Dermis blood vessel endothelial cell (primary cell): ENCODE measurements around the gene MAD1L1. TPM values are rescaled to one million over a fixed set of nuclear protein-coding genes. Genes with fewer than 3 reads are reported as not detected.

Experiments
- DNase-seq: peaks from one replicate; pipeline ENCODE4 v3.0.0; 2010
- total RNA-seq: library from RNA; depleted of rRNA; stranded (reverse); fragments of >200 nt; gene quantifications from 2 replicates; pipeline ENCODE4 v1.2.3, GENCODE V29; 2014

MAD1L1 gene
- total RNA-seq, 1 donor from 2014 or later = 53.3 TPM

DNA sequence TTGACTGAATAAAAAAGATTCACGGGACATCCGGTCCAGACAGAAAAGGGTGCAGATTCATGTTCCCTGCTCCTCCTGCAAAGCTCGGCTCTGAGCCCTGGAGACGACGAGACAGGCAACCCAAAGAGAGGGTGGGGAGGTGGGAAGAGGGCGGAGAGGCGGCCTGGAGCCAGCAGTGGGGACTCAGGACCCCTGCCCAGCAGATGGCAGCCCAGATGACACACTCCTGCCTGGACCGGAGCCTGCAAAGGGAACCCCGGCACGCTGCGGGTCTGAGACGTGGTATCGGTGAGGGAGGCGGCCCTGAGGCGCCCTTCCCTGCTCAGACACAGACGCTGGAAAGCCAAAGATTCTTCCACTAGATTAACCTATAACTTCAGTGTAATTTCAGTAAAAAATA is 311.9 kb downstream of the MAD1L1 start:
- DNase-seq = no peak

DNA sequence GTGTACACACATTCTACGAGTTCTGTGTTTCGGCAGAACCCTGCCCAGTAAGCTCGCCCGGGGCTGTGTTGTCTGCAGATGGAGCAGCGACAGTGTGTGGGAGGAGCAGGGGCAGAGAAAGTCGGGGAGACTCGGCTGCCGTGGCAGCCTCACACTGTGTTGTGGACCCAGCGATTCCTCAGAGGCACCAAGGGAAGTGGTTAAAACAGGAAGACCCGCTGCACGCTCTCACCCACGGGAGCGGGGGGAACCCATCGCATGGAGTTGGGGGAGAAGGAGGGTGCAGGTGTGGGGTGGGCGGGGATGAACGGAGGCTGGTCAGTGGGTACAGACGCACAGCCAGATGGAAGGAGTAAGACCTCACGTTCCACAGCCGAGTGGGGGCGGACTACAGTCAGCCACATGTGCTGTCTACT is 312.5 kb downstream of the MAD1L1 start:
- DNase-seq = no peak

DNA sequence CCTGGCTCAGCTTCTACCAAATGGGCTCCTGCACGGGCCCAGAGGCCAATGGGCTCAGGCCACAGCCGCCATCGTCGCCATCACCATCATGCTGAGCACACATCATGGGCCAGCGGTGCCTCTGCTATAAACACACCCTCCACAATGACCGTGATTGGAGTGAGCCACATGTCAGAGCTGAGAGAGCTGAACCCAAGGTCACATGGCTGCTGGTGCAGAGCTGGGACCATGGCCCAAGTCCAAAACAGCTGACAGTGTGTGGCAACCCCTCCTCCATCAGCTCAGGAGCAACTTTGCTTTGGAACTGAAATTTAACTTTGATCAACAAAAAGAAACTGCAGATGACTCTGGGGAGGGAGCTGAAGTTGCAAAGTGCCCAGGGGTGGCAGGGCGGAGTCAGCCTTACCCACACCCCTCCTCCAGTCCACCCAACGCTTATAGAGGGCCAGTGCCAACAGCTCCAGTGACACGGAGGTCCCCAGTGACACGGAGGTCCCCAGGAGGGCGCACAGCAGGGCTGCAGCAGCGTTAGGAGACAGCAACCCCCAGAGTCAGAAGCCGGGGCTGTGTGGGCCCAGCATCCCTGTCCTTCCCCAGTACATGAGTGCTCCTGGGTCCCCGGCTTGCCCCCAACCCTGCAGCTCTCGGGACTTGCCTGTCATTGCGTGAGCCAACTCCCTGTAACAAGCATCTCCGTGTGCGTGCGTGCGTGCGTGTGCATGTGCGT is 313.0 kb downstream of the MAD1L1 start:
- no peak for DNase-seq

DNA sequence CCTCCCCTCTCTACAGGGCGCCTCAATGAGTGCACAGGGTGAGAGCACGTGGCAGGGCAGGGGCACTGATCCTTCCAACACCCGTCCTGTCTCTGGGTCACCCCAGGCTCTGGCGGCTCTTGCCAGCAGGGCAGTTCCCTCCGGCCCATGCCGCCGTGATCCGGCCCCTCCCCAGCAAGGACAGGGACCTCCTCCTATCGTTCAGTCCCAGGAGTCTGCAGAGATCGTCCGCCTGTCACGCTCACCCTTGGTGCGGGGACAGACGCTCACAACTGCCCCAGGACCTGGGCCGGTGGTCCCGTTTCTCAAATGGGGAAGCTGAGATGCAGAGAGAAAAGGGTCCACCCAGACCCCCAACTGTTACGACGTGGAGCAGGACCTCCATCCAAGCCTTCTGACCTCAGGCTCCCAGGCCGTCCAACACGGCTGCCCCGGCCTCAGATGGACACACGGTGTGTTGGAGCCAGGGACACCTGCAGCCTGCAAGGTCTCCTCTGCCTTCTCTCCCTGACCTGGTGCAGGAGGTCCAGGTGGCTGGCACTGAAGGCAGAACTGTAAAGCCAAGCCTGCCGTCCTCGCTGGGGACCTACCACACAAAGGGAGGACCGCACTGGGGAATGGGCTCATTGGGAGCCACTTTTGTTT is 313.7 kb downstream of the MAD1L1 start:
- DNase-seq = no peak

DNA sequence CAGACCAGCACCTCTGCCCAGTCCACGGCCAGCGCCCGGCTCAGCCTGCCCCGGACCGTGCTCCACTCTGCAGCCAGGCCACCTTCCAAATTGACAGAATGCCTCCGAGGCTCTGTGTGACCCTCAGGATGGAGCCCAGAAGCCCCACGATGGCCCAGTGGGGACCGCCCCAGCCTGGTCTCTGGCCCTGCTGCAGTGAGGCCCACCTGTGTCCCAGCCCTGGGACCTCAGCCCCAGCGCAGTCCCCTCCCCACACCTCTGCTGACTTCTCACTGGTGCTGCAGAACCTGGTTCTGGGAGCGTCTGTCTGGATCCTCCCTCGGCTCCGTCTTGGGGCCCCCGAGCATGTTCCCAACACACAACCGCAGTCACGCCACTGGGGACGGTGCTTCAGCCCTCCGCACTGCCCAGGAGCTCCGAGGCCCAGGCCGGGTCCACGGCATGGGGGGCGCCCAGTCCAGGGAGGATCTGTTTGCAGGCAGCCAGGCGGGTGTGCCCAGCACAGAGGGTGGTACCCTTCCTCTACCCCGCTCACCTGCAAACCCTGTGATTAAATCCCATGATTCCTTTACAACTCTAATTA is 314.6 kb downstream of the MAD1L1 start:
- DNase-seq = no peak

DNA sequence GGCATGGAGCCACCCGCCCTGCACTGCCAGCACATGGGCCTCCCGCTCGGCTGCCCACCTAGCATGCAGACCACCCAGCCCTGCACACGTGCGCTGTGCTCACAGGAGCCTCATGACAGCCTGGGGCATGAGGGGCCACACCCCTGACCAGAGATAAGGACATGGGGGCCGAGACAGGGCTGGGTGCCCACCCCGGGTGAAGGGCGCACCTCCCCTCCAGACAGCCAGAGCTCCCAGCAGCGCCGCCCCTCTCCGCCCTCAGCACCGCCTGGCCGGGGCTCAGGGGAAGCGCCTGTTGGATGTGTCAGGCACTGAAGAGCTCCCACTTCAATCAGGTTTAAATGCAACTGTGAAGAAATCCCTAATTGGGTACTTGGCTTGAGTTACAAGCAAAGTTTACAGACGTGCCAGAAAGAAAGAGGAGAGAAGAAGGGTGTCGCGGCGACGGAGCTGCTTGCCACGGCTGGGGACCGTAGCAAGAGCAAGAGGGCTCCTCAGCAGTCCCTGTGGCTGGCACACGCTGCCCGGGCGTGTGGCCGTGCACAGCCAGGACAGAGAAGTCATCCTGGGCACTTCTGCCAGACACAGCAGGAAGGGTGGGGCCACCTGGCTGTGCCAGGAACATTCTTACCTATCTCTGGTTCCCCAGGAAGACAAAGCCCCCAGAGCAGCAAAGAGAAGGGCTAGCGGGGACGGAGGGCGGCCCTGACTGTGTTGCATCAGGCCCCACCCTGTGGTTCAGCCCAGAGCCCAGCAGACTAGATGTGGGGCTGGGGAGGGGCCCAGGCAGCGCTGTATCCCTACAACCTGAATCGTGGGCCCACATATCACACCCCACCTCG is 315.3 kb downstream of the MAD1L1 start:
- no peak for DNase-seq

DNA sequence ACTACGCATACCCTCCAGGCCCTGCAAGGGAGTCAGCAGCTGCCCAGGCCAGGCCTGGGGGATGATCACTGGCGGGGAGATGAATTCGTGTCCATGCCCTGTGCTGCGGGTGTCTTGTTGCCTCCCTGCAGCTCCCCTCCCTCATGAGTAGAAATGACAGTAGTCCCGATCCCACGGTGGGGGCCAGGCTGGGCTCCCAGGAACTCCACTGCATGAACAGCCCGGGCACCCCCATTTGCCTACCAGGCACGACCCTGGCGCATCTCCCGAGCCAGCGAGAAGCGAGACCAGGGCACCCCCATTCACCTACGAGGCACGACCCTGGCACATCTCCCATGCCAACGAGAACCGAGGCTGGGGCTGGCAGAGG is 316.2 kb downstream of the MAD1L1 start:
- no peak for DNase-seq

DNA sequence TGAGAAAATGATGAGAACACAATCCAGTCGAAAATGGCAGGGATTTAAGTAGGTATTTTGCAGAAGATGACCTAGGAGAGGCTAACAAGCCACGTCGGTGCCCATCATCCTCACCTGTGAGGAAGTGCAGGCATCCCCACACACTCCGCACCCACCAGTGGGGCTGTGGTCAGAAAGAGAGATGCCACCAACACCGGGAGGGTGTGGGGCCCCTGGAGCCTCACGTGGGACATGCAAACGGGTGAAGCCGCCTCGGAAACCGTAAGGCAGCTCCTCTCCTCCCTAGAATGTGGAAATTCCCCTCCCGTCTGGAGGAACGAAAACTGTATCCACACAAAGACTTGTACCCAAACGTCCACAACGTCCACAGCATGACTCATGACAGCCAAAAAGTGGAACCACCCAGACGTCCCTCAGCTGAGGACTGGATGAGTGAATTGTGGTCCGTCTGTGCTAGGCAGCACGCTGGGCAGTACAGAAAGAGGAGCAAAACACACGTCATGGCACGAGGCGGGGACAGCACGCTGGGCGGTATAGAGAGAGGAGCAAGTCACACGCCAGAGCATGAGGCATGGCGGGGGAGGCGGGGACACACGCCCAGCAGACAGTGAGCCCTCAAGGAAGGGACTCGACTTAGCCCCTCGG is 316.7 kb downstream of the MAD1L1 start:
- DNase-seq = no peak

DNA sequence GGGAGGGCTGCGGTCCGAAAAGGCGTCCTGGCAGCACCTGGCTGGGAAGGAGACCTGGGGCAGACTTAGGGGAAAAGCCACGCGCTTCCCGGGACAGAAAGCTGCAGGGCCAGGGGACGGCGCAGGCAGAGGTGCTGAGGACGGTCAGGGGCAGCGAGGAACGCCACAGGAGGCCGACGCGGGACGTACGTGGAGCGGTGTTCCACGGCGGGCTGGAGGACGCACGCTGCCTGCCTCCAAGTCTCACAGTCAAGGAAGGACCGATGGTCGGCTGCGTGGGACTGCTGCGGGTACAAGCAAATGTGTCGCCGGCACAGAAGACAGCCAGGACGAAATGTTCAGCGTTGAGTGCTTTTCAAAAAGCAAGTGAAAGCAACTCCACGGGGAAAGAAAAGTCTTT is 317.4 kb downstream of the MAD1L1 start:
- DNase-seq = no peak

DNA sequence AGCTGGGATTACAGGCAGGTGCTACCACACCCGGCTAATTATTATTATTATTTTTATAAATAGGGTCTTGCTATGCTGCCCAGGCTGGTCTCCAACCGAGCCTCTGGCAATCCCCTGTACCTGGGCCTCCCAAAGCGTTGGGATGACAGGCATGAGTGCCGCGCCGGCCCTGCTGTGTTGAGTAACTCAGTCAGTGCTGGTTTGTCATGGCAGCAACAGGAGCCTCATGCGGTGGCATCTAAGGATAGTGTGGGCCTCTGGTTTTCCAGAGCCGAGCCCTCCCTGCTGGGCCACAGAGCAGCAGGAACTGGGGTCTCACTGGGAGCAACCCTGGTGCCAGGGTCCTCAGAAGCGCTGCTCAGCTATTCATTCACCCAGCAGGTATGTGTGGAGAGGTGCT is 318.0 kb downstream of the MAD1L1 start:
- no peak for DNase-seq

DNA sequence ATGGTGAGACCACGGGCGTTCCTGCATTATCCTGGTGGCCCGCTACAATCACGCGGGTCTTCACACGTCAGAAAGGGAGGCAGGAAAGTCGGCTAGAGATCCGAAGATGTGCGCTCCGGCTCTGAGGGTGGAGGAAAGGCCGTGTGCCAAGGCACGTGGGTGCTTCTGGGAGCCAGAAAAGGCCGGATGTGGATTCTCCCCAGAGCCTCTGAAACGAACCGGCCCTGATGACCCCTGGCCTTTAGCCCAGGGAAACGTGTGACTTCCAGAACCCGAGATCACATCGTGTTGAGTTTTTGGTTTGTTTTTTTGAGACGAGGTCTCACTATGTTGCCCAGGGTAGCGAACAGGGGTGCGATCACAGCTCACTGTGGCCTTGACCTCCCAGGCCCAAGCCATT is 318.4 kb downstream of the MAD1L1 start:
- DNase-seq = no peak

DNA sequence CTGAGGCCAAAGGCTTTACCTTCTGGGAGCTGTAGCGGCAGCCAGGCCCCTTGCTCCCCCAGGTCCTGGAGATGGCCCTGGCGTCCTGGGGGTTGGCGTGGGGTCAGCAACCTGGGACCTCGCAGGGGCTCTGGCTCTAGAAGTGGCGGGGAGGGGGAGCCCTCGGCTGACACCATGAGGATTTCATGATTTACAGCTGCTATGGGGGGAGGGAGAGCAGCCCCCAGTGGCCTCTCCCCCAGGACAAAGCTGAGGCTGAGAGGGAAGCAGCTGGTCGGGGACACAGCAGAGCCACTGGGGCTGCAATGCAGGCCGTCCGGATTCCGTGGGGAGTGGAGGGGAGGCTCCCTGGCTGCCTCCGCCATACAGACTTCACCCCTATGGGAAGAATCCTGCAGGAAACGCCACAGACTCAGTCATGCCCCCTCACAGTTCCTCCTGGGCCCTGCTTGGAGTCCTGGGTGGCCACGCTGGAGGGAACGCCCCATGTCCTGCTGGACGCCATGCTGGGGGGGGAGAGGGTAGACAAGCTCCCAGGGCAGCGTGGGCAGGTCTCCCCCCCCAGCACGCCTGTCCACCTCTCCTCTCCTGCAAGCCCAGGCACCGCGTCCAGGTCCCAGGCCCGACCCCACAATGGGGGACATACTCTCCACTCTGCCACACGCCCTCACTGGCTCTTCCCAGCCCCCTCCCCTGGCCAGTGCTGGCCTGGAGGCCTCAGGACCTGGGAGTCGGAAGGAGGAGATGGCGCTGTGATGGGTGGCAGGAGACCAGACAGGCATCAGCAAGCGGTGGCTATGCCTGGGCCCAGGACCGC is 319.1 kb downstream of the MAD1L1 start:
- no peak for DNase-seq

DNA sequence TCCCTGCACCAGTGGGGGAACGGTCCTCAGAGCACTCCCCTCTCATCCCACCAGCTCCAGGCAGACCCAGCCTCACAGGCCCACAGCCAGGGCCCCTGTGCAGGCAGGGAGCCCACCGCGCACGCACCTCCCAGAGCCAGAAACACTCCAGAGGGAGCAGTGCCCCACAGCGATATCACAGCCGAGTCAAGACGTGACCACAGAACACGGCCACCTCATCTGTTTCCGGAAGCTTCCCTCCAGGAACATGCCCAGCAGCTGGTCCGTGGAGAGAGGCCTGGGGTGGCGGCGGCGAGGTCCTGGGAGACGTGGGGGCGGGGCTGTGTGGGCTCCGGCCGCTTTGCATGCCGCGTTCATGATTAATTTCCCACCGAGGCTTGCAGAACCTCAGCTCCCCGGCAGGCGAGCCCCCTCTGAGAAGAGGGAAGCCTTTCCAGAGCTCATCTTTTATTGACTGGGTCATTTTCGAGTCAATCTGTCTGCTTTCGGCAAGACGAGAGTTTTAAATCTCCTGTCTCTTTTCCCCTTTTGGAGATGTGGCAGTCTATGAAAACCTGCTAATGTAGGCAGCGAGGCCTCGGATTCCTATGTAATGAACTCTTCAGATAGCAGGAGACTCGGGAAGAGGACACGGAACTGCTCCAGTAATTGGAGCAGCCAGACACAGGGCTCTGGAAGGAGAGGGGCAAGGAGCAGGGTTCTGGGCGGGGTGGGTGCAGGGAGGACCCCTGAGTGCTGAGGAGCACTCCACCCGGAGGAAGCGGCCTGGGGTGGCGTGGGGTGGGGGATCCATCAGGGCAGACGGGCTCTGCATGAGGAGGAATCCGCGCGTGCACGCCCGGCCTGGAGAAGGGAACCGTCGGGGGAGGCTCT is 319.9 kb downstream of the MAD1L1 start:
- DNase-seq = no peak

DNA sequence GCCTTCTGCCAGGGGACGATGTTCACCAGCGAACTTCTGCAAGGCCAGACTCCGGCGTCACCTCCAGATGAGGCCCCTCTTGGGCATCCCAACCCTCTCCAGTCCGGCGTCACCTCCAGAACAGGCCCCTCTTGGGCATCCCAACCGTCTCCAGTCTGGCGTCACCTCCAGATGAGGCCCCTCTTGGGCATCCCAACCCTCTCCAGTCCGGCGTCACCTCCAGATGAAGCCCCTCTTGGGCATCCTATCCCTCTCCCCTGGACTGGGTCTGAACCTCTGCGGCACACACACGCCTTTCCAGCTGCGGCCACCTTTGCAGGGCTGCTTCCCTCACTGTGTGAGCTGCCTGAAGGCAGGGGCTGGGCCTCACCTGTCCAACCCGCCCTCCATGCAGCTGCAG is 321.2 kb downstream of the MAD1L1 start:
- DNase-seq = no peak

DNA sequence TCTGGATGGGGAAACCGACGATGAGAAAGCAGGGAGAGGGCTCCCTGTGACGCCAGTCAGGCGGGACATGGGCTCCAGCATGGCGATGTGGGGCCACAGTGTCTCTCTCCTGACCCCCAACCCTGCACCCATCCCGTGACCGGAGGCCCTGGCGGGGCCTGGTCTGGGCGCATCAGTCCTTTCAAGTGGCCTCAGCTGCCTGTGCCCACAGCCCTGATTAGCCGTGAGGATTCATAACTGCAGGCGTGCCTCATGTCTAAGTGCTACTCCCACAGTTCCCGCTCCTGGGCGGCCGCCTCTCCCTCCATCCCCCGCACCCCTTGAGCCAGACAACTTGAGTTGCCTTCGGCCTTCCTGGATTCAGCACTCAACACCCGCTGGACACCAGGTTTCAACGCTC is 321.9 kb downstream of the MAD1L1 start:
- no peak for DNase-seq

DNA sequence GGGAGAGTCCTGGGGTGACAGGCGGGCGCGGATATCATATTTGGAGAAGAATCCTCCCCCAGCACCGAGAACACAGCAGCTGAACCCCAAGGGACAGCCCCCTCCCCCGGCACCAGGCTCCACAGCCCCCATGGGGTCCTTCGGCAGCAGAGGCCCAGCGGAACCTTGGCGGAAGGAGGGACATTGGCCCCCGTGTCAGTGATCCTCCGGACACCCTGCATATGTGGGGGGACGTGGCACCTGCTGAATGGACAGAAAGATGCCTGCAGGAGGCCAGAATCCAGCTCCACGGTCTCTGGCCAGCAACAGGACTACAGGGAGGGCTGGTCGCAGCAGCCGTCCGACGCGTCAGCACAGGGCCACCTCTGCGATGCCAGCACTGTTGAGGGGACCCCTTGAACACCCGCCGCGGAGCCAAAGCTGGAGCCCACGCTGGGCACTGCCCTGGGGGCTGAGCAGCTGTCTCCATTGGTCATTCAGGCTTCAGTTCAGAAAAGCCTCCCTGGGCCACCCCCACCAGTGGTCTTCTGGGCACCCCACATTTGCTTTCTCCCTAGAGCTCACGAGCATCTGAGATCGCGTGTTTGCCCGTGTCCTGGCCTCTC is 322.6 kb downstream of the MAD1L1 start:
- DNase-seq = no peak

DNA sequence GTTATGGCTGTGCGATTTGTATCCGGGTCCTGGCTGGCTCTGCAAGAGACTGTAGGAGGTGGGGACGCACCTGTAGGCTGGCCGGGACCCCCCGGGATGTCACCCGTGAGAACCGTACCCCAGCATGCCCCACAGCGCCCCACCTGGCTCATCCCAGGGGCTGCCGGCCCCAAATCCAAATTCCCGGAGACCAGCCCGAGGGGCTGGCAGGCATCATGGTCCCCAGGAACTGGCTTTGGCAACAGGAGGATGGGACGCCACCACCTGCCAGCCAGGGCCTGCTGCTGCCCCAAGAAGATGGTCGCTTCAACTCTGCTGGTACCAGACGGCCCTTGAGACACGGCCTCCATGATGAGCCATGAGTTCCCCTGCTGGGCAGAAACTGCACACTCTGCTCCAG is 323.3 kb downstream of the MAD1L1 start:
- no peak for DNase-seq

DNA sequence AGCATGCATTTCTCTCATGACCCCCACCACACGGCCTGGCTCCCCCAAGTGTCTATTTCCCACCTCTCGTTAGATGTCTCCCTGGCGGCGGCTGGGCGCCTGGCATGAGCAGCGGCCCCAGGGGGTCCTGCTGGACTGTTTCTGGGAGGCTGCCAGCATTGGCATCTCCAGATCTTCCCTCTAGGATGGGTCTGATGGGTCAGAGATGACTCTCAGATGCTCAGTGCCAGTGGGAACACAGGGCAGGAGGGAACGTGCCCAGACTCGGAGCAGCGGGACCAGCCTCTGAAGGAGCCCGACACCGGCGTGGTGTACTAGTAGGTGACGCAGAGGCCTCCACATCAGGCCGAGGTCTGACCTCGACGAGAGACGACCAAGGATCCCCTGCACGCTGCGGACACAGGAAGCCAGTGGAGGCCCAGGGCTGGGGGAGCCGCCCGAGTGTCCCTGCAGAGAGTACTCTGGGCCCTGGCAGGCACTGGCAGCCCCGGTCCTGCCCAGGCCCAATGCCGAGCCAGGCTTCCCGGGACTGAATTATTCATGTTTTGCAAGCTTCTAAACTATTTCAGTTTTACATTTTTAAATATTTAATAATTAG is 323.8 kb downstream of the MAD1L1 start:
- DNase-seq = no peak

DNA sequence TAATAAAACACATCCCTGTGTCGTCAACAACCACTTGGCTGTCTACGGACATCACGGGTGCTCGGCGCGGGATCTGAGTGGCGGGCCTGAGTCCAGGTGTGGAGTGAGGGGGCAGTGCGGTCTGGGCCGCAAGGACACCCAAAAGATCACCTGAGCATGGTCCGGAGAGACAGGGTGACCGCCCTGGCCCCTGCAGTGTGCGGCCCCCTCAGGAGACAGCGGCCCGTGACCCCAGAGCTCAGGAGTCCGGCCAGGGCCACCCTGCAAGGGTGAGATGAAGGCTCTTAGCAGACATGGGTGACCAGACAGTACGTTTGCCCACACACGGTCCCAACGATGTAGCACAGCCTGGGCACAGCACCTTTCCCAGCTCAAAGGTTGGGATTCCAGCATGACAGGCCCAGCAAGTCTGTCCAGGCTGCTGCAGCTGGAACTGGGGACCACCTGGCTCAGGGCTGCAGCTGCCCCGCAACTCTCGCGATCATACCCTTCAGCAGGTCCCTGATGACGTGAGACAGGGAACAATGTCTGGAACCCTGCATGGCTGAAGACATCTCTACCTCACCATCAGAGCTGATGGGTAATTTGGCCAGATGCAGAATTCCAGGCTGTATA is 324.9 kb downstream of the MAD1L1 start:
- no peak for DNase-seq
